PC-3 (cell line): ENCODE data around the gene ZNHIT6.

ENCODE experiments used
- EZH2 ChIP-seq: fragments of 300-600 bp; sonication (generic); IDR thresholded peaks from one replicate; pipeline ENCODE4 v1.6.1; 2017; ENCODE audit warnings: antibody characterized with exemption, mild to moderate bottlenecking, low read length; ENCODE audit not compliant: unreplicated experiment
- TF ChIP-seq, protein P1 (sequence below): fragments of 300-600 bp; sonication (generic); conservative IDR thresholded peaks from 2 replicates; pipeline ENCODE4 v1.5.1; 2017; ENCODE audit warnings: antibody characterized with exemption, low read depth, mild to moderate bottlenecking, low read length

DNA sequence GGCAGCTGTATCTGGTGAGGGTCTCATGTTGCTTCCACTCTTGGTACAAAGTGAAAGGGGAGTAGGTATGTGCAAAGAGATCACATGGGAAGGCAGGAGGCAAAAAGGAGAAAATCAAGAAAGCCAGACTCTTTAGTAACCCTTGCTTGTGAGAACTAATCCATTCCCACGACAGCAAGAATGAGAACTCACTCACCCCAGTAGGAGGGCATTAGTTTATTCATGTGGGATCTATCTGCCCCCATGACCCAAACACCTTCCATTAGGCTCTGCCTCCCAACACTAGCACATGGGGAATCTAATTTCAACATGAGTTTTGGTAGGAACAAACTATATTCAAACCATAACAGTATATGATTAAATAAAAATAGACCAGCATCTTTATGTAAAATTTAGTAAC is 57.6 kb downstream of the ZNHIT6 start:
- TF ChIP-seq, protein P1, sequence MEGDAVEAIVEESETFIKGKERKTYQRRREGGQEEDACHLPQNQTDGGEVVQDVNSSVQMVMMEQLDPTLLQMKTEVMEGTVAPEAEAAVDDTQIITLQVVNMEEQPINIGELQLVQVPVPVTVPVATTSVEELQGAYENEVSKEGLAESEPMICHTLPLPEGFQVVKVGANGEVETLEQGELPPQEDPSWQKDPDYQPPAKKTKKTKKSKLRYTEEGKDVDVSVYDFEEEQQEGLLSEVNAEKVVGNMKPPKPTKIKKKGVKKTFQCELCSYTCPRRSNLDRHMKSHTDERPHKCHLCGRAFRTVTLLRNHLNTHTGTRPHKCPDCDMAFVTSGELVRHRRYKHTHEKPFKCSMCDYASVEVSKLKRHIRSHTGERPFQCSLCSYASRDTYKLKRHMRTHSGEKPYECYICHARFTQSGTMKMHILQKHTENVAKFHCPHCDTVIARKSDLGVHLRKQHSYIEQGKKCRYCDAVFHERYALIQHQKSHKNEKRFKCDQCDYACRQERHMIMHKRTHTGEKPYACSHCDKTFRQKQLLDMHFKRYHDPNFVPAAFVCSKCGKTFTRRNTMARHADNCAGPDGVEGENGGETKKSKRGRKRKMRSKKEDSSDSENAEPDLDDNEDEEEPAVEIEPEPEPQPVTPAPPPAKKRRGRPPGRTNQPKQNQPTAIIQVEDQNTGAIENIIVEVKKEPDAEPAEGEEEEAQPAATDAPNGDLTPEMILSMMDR: no peak
- TF ChIP-seq EZH2: no peak
